ENCODE data around the gene STOX1. TPM values are rescaled to one million over a fixed set of nuclear protein-coding genes. Genes with fewer than 3 reads are reported as not detected.

Gene STOX1
- polyA plus RNA-seq, 3 donors = 0.03 TPM; not detected in 2

GRCh38 chr10:68899186-68899745 is 71.9 kb downstream of the STOX1 start:
- H3K9me3 ChIP-seq (replicated peaks in 1 of 2; ENCODE audit: control insufficient read depth in 1 of 2, insufficient read depth in 1 of 2, low read length in 2 of 2) = no peaks in the 10 kb centered on the region
- peaks cover 15 to 22% of the 10 kb centered on the region in 2 donors for H3K4me1 ChIP-seq (ENCODE audit: control insufficient read depth in 1 of 2, insufficient read depth in 2 of 2, low read length in 2 of 2)
- 100% methylated on average over 2 of the region's 8 CpGs for WGBS (ENCODE audit: insufficient coverage)
- no peak for TF ChIP-seq CTCF (IDR thresholded peaks at IDR 0.05)
- H3K4me3 Mint-ChIP-seq = no peak overlapping the region
- no peak for DNase-seq
- peaks cover 3% of the 10 kb centered on the region in 2 donors for H3K36me3 Mint-ChIP-seq
- H3K27me3 ChIP-seq (ENCODE audit: control insufficient read depth in 2 of 2, insufficient read depth in 2 of 2, low read length in 2 of 2) = no peaks in the 10 kb centered on the region
- no peak overlapping the region for H3K27ac ChIP-seq (ENCODE audit: low read depth in 1 of 2, low read length in 2 of 2)
- peaks cover 0 to under 1% of the 10 kb centered on the region in 2 donors for H3K36me3 ChIP-seq (replicated peaks in 1 of 2; ENCODE audit: control insufficient read depth in 1 of 2, insufficient read depth in 2 of 2, low read length in 2 of 2)
- H2AFZ ChIP-seq (ENCODE audit: insufficient read depth, low read depth, low read length, poor library complexity, severe bottlenecking) = peak overlapping the region; percentile 93
- H3K27ac Mint-ChIP-seq = no peak overlapping the region
- H3K4me2 ChIP-seq (replicated peaks; ENCODE audit: extremely low read depth, low read length, poor library complexity, severe bottlenecking) = no peak overlapping the region
- no peaks in the 10 kb centered on the region for H4K20me1 ChIP-seq (ENCODE audit: insufficient read depth, low read length)
- peaks cover 27% of the 10 kb centered on the region for H3K4me1 Mint-ChIP-seq
- no peaks in the 10 kb centered on the region for H3K9me3 Mint-ChIP-seq
- no peak overlapping the region for H3K4me3 ChIP-seq (replicated peaks in 1 of 3; ENCODE audit: low read depth in 2 of 3, low read length in 3 of 3)
- H3K9ac ChIP-seq (ENCODE audit: insufficient read depth, low read length, poor library complexity, severe bottlenecking) = no peak overlapping the region
- H3K27me3 Mint-ChIP-seq (ENCODE audit: low read depth in 3 of 3) = peaks cover 0 to 2% (median 0%) of the 10 kb centered on the region in 3 donors
- intact Hi-C loops (cut with micrococcal nuclease) = no loop called here
- H3K79me2 ChIP-seq (ENCODE audit: insufficient read depth, low read length) = peaks cover 29% of the 10 kb centered on the region

- Histone ChIP-seq H3K9me3 (replicated peaks in 1 of 2; ENCODE audit: control insufficient read depth in 1 of 2, insufficient read depth in 1 of 2, low read length in 2 of 2) (no peaks in the 10 kb centered on the region), H3K4me1 (ENCODE audit: control insufficient read depth in 1 of 2, insufficient read depth in 2 of 2, low read length in 2 of 2) (peaks cover 15 to 22% of the 10 kb centered on the region in 2 donors), H3K79me2 (ENCODE audit: insufficient read depth, low read length) (peaks cover 42% of the 10 kb centered on the region), H3K27me3 (ENCODE audit: control insufficient read depth in 2 of 2, insufficient read depth in 2 of 2, low read length in 2 of 2) (no peaks in the 10 kb centered on the region), H3K36me3 (replicated peaks in 1 of 2; ENCODE audit: control insufficient read depth in 1 of 2, insufficient read depth in 2 of 2, low read length in 2 of 2) (peaks cover 0 to 4% of the 10 kb centered on the region in 2 donors), H3K4me3 (replicated peaks in 1 of 3; ENCODE audit: low read depth in 2 of 3, low read length in 3 of 3) (peak overlapping the region; percentile 82 to 87 (median 84)), H2AFZ (ENCODE audit: insufficient read depth, low read depth, low read length, poor library complexity, severe bottlenecking) (peak overlapping the region; percentile 93), H4K20me1 (ENCODE audit: insufficient read depth, low read length) (no peaks in the 10 kb centered on the region), H3K4me2 (replicated peaks; ENCODE audit: extremely low read depth, low read length, poor library complexity, severe bottlenecking) (peak overlapping the region; percentile 68), H3K9ac (ENCODE audit: insufficient read depth, low read length, poor library complexity, severe bottlenecking) (peak overlapping the region; percentile 95), H3K27ac (ENCODE audit: low read depth in 1 of 2, low read length in 2 of 2) (peak overlapping the region; percentile 86 to 98)
- Mint-ChIP-seq H3K27me3 (ENCODE audit: low read depth in 3 of 3) (peaks cover 0 to 2% (median 0%) of the 10 kb centered on the region in 3 donors), H3K9me3 (no peaks in the 10 kb centered on the region), H3K36me3 (peaks cover 6 to 8% of the 10 kb centered on the region in 2 donors), H3K4me3 (peak overlapping the region; percentile 91 to 97), H3K4me1 (peaks cover 29% of the 10 kb centered on the region), H3K27ac (peak overlapping the region; percentile 94 to 98 (median 97))
- no peak for TF ChIP-seq CTCF (IDR thresholded peaks at IDR 0.05)
- 10% methylated on average over 34 of the region's 40 CpGs for WGBS (ENCODE audit: insufficient coverage)
- intact Hi-C loops (cut with micrococcal nuclease) = loop anchor here in 1 of 2 donors (2.0 to 5.0 kb wide), 2 partner anchors 56 to 178 kb away; partner anchors contain the start of genes CCAR1 and DDX21
- no peak for DNase-seq
These were observed 73.2 kb downstream of the STOX1 start for GRCh38 chr10:68900427-68901104.
